HTR-8/SVneo (cell line): Measurements from ENCODE around the gene COX7B.
"Not testable (repeated sequence)": the region's sequence is repeated elsewhere in the genome, so short reads cannot be mapped to it uniquely, and the experiment has no call there.

Source experiments
- DNase-seq: peaks from one replicate; pipeline ENCODE4 v3.0.0; 2011; ENCODE audit warnings: low spot score, mixed read lengths; ENCODE audit not compliant: insufficient read length
- FAIRE-seq: peaks from 2 replicates; lab custom pipeline; 2011; peaks lifted over from hg19 to GRCh38; lab: Jason Lieb, UNC

COX7B gene

DNA sequence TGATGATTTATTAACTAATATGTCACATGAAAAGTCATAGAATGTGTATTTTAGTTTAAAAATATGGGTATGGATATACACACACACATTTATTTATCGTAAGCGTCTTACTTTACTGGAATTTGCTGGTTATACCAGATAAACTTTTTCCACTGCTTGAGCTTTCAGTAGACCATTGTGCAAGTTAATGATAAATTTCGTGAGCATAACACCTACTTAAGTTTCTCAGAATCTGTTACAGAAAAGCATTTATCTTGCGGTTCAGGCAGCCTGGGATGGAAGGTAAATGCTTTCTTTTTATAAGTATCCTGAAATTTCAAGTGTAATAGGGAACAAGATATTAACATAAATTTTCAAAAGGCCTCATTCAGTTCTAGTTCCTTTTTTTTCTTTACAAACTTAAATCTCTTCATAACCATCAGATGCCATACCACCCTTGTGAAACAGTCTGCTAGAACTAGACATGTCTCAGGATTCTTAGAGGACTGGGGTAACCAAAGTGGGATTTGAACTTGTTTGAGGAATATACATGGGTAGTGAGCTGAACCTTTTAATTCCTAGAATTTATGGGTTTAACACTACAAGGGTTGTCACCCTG, 38.9 kb downstream of the COX7B start:
- DNase-seq = no peak
- FAIRE-seq = no peak

DNA sequence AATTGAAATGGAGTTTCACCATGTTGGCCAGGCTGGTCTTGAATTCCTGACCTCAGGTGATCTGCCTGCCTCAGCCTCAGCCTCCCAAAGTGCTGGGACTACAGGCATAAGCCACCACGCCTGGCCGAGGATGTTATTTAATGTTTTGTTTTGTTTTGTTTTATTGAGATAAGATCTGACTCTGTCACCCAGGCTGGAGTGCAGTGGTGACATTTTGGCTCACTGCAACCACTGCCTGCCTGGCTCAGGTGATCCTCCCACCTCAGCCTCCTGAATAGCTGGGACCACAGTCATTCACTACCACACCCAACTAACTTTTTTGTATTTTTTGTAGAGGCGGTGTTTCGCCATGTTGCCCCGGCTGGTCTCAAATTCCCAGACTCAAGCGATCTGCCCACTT, 45.8 kb downstream of the COX7B start:
- not testable (repeated sequence) for FAIRE-seq, DNase-seq

DNA sequence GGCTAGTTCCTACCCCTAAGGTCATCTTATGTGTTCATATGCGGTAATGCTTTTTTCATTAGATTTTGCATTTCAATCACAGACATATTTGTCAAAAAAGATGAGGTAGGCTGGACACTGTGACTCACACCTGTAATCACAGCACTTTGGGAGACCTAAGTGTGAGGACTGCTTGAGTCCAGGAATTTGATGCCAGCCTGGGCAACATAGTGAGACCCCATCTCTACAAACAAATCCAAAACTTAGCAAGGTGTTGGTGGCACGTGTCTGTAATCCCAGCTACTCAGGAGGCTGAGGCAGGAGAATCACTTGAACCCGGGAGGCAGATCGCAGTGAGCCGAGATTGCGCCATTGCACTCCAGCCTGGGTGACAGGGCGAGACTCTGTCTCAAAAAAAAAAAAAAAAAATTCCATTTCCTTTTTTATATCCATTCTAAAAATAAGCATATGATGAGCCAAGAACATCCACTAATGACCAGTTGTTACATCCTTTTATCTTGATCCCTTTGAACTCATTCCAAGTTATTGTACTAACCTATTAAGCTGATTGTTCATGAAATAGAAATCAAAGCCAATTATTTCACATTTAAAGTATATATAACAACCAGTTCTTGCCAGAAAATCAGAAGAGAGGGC, 46.8 kb downstream of the COX7B start:
- DNase-seq (no peak), FAIRE-seq (no peak)

DNA sequence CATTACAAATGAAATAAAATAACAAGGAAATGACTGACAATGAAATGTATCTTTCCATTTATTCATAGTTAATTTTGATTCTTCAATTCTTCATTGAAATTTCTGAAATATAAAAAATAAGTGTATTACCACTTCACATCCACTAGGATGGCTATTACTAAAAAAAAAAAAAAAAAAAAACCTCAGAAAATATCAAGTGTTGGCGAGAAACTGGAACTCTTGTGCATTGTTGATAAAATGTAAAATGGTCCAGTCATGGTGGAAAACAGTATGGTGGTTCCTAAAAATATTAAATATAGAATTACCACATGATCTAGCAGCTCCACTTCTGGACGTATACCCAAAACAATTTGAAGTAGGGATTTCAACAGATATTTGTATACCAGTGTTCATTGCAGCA, 47.3 kb downstream of the COX7B start:
- DNase-seq = no peak
- FAIRE-seq = no peak

DNA sequence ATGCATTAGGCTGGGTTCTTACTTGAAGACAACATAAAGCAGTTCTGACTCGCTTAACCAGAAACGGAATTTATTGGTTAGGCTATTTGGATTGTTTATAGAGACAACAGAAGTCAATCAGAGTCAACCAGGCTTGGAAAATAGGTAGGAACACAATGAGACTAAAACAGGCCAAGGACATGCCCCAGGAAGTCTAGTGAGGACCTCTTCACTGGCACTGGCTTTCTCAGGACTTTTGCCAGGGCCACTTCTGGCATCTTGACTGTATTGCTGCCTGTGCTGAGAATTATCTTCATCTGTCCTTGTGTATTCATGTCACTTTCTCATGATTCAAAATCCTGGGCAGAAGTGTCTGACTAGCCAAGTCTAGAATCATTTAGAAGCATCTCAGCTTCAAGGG, 50.6 kb downstream of the COX7B start:
- FAIRE-seq (no peak), DNase-seq (no peak)

DNA sequence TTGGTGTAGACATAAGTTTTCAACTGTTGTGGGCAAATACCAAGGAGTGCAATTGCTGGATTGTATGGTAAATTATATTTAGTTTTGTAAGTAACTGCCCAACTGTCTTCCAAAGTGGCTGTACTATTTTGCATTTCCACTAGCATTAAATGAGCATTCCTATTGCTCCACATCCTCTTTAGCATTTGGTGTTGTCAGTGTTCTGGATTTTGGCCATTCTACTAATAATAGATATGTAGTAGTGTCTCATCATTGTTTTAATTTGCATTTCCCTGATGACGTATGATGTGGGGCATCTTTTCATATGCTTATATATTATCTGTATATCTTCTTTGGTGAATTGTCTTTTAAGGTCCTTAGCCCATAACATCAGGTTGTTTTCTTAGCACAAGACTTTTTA, 52.9 kb downstream of the COX7B start:
- DNase-seq (no peak), FAIRE-seq (no peak)

DNA sequence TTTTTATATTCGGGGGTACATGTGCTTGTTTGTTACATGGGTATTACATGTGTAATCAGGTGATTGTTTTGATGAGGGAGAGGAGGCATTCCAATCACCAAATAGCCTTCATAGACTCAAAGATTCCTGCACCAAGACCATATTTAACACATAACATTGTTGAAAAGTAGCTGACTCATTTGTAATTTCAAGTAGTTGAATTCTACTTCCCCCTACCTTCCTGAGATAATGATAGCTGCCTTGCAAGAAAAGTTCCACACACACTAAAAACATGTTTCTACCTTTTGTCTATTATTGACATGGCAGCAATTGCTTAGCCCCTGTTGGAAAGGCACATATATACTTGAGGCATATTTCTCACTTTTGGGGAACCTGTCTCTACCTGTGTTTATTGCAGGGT, 54.0 kb downstream of the COX7B start:
- DNase-seq = no peak
- FAIRE-seq = no peak

DNA sequence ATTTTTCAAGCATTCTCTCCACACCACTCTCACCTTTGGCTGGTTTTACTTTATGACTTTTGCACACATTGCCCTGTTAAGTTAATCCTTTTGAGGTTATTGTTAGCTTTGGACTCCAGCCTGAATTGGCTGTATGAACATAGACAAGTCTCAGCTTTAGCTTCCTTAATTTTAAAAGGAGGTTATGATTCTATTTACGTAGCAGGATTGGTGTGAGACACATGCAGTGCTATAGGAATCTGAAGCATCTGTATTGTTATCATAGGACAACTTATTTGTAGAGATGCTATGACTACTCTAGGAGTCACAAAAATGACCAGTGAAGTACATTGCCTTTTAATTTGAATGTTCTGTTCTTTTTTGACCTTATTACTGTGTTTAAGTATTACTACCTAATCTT, 54.4 kb downstream of the COX7B start:
- FAIRE-seq (no peak), DNase-seq (no peak)
